Muscle of leg (tissue), 11 donors: Measurements from ENCODE around the gene EGR1. TPM values are rescaled to one million over a fixed set of nuclear protein-coding genes. Genes with fewer than 3 reads are reported as not detected.
A peak's percentile ranks its signal among the peaks of the same experiment; 100 is the strongest.

Source experiments
- DNase-seq: peaks from one replicate; pipeline ENCODE4 v3.0.0; 2013
- H3K27ac ChIP-seq: one replicate; pipeline ENCODE4 v1.5.1; 2013; ENCODE audit warnings: mild to moderate bottlenecking, low read length, control low read depth
- H3K27me3 ChIP-seq: one replicate; pipeline ENCODE4 v1.6.1; 2013; ENCODE audit warnings: low read length; ENCODE audit not compliant: control insufficient read depth, insufficient read depth
- H3K36me3 ChIP-seq: one replicate; pipeline ENCODE4 v1.6.1; 2013; ENCODE audit warnings: low read length; ENCODE audit not compliant: control insufficient read depth, insufficient read depth
- H3K4me1 ChIP-seq: one replicate; pipeline ENCODE4 v1.6.1; 2013; ENCODE audit warnings: low read length; ENCODE audit not compliant: control insufficient read depth, insufficient read depth
- H3K4me3 ChIP-seq: one replicate; pipeline ENCODE4 v1.5.1; 2013; ENCODE audit warnings: low read length, control low read depth
- H3K9me3 ChIP-seq: replicated peaks from 2 replicates; pipeline ENCODE4 v1.6.1; 2013; ENCODE audit warnings: low read depth, low read length; ENCODE audit not compliant: control insufficient read depth
- WGBS: methylation state at CpG from one replicate; pipeline ENCODE4 v1.1.5; 2013; ENCODE audit warnings: missing lambda C conversion rate; ENCODE audit not compliant: insufficient coverage; 5-methylcytosine and 5-hydroxymethylcytosine counted together
- polyA plus RNA-seq, 8 donors: library from polyadenylated mRNA; unstranded; fragments of 120-200 nt; gene quantifications; one replicate each; pipeline versions ENCODE4 v1.2.1 to v1.2.3, GENCODE V29; 2013; ENCODE audit warnings: inconsistent platforms in 1 of 8, low replicate concordance in 1 of 8; ENCODE audit not compliant: insufficient read length in 8 of 8, insufficient read depth in 1 of 8
- total RNA-seq: library from RNA; stranded (reverse); fragments of 120-200 nt; gene quantifications from one replicate; pipeline ENCODE4 v1.2.4, GENCODE V29; 2013

EGR1 gene
- total and polyA plus RNA-seq, 9 donors, result 31.6 to 480 (median 308) TPM

DNA sequence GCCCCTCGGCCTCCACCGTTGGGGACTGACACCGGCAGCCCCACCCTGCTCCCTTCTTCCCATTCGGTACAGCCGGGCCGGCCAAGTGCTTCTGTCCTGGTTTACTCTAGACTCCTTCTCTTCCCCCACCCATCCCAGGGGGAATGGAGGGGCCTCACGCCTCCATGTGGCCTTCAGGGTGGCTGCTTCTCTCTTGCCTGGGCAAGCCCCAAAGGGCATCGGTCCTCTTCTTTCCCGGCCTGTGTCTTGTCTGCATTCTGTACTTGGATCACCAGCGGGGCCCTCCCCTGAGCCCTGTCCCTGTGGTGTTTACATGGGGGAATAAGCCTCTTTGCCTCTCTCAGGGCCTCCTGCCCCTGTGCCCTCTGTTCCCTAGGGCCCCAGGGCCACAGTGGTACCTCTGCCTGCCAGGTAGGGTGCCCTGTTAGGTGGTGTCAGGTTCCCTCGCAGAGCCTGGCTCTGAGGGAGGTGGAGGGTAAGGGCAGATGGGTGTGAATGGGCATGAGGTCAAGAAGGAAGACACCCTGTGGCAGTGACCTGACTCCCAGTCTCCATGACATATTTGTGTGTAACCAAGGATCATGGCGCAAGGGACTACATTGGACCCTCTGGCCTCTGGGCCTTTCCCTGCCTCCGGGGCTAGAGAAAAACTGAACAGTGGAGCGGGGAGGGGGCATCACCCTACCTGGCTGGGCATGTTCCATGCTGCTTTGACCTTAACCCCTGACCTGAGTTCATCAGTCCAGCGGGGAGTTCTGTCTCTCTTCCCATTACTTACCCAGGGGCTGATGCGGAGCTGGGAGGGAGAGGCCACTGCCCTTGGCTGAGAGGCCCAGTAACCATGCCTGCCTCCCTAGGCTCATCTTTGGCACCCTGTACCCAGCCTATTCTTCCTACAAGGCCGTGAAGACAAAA lies 24.9 kb upstream of the EGR1 start:
- DNase-seq, result no peak
- Histone ChIP-seq H3K27ac (no peak overlapping the region), H3K27me3 (no peaks in the 10 kb centered on the region), H3K4me1 (peaks cover 16% of the 10 kb centered on the region), H3K36me3 (peaks cover 7% of the 10 kb centered on the region), H3K9me3 (no peaks in the 10 kb centered on the region), H3K4me3 (no peak overlapping the region)
- 56% methylated on average over 12 of the region's 17 CpGs for WGBS

DNA sequence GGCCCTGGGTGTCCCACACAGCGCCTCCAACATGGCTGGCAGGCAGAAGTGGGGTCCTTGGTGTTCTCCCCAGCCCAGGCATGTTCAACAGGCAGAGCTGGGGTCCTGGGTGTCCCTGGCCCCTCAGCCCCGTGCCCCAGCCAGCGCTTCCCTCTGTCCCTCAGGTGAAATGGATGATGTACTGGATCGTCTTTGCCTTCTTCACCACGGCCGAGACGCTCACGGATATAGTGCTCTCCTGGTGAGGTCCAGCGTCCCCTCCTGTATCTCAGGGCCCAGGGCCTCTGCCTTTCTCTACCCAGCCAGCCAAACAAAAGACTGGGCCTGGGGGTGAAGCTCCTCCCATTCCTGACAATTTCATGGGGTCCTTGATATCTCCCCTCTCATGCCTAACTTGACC lies 24.1 kb upstream of the EGR1 start:
- DNase-seq, result no peak
- Histone ChIP-seq H3K9me3 (no peaks in the 10 kb centered on the region), H3K4me1 (peaks cover 16% of the 10 kb centered on the region), H3K27ac (no peak overlapping the region), H3K27me3 (no peaks in the 10 kb centered on the region), H3K4me3 (no peak overlapping the region), H3K36me3 (no peaks in the 10 kb centered on the region)
- 84% methylated on average over 9 of the region's 9 CpGs for WGBS

DNA sequence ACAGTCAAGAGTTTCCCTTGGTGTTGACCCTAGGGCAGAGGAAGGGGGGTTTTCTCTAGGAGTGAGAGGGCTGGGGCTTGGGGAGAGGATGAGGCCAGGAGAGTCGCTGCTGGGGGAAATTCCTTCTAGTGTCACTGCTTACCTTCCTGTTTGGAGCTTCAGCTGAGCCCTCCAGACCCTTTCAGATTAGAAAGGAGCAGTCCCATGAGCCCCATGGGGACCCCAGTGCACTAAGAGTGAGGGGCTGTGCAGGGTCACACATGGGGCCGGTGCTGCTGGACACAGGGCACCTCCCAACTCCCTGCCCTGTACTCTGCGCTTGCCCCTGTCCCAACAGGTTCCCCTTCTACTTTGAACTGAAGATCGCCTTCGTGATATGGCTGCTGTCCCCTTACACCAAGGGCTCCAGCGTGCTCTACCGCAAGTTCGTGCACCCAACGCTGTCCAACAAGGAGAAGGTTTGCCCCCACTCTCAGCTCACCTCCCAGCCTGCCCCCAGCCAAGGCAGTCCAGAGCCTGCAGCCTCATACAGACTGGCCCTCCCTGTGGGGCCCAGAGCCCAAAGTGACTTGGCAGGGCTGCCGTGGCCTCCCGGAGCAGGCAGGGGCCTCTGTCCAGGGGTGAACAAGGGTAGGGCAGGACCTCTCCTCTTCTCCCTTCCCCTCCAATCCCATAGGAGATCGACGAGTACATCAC lies 21.1 kb upstream of the EGR1 start:
- WGBS, result 86% methylated on average over 8 of the region's 13 CpGs
- Histone ChIP-seq H3K36me3 (no peaks in the 10 kb centered on the region), H3K9me3 (no peaks in the 10 kb centered on the region), H3K27ac (no peak overlapping the region), H3K4me3 (no peak overlapping the region), H3K4me1 (peaks cover 7% of the 10 kb centered on the region), H3K27me3 (no peaks in the 10 kb centered on the region)
- DNase-seq, result no peak

DNA sequence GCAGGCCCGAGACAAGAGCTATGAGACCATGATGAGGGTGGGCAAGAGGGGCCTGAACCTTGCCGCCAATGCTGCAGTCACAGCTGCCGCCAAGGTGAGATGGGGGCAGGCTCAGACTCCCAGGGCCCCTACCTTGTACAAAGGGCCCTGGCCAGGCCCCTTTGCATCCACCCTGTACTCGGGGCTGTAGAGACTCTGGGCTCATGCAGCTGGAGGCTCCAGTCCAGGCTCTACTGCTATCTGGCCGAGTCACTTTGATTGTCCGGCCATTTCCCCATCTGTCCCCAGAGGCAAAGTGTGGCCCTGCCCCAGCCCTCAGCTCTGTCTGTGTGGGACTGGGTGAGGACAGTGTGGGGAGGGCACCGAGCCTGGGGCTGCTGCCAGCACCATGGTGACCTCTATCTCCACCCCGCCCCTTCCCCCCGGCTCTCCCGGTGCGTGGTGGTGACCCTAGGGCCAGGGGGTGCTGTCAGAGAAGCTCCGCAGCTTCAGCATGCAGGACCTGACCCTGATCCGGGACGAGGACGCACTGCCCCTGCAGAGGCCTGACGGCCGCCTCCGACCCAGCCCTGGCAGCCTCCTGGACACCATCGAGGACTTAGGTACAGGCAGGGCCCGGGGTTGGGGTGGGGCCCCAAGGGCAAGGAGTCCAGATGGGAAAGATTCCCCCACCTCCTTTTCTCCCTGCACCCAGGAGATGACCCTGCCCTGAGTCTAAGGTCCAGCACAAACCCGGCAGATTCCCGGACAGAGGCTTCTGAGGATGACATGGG lies 20.3 kb upstream of the EGR1 start:
- 79% methylated on average over 20 of the region's 22 CpGs for WGBS

DNA sequence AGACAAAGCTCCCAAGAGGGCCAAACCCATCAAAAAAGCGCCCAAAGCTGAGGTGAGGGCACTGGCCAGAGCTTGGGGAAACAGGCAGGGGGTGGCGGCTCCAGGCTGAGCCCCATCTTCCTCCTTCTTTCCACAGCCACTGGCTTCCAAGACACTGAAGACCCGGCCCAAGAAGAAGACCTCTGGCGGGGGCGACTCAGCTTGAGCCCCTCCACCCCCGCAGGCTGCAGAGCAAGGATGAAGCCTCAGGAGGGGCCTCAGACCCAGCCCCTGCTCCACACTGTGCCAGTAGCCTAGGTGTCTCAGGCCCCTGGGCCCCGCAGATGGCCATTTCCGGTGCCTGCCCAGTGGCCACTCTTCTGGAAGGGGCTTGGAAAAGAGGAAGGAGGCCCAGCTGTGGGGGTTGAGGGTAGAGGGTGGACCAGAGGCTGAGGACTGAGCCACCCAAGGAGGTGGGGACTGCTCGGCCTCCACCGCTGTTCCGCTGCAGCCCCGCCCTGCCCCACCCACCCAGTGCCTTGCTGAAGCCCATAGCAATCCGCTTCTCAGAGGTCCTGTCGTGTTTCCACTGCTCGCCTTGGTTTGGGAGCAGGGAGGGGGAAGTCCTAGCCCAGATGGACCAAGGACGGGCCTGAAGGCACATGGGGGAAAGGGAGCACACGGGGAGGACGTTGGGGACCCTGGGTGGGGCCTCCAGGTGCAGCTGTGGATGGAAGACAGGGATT lies 19.6 kb upstream of the EGR1 start:
- no peak for DNase-seq
- no peak overlapping the region for H3K4me3 ChIP-seq
- WGBS, result 81% methylated on average over 10 of the region's 18 CpGs
- no peaks in the 10 kb centered on the region for H3K27me3 ChIP-seq
- peaks cover 8% of the 10 kb centered on the region for H3K4me1 ChIP-seq
- no peak overlapping the region for H3K27ac ChIP-seq
- no peaks in the 10 kb centered on the region for H3K9me3 ChIP-seq
- H3K36me3 ChIP-seq, result no peaks in the 10 kb centered on the region

More for the DNA sequence above, 20.3 kb upstream of the EGR1 start:
- Histone ChIP-seq H3K9me3 (no peaks in the 10 kb centered on the region), H3K27me3 (no peaks in the 10 kb centered on the region), H3K4me1 (peaks cover 5% of the 10 kb centered on the region), H3K27ac (no peak overlapping the region), H3K4me3 (no peak overlapping the region), H3K36me3 (no peaks in the 10 kb centered on the region)
- no peak for DNase-seq

DNA sequence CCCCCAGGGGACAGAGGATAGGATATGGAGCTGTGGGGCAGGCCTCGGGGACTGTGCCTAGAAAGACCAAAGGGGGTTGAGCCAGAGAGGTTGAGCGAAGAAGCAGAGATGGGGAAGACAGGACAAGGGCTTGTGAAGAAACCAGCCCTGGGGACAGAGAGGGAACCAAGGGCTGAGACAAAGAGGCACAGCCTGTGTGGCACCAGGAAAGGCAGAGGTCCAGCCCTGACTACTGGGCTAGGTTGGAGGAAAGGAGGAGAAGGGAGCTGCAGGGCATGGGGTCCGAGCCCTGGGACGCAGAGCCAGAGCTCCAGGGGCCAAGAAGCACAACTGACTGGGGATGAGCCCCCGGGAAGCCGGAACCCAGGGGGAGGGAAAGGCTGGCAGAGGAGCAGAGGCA lies 17.2 kb upstream of the EGR1 start:
- Histone ChIP-seq H3K9me3 (no peaks in the 10 kb centered on the region), H3K36me3 (no peaks in the 10 kb centered on the region), H3K4me3 (no peak overlapping the region), H3K27me3 (no peaks in the 10 kb centered on the region), H3K4me1 (peaks cover 8% of the 10 kb centered on the region), H3K27ac (no peak overlapping the region)
- DNase-seq, result no peak
- 88% methylated on average over 6 of the region's 6 CpGs for WGBS

DNA sequence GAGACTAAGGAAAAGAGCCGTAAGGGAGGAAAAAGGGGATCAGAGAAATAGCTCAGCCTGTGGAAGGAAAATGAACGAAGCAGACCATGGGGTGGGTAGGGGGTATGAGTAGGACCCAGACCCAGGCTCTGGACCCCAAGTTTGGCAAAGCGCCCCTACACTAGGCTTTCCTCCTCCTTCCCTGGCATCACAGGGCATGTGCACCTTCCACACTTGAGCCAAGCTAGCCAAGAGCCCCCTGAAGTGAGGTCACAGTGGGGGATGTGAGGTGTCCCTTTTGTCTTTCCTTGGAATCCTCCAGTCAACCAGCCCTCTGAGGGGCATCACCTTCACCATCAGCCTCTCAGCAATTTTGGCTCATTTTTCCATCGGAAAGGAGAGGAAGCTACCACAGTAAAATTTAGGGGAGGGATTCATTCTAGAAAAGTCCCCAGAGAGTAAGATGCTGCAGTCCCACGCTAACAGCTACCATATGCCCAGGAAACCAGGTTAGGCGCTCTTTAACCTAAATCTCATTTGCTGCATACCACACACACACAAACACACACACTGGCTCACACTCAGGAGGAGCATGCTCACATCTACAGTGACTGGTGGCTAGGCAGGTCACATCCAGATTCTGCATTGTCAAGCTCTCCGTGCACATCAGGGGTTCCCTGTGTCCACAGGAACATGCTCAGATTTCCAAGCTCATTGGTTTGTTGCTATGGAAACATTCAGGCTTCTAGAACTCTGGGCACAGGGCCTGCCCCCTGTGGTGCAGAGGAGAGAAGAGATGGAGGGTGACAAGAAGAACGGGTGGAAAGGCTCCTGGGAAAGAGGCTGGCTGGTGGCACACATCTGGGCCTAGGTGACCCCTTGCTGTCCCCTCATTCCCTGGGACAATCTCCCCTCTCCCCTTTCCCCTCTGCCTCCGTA lies 16.5 kb upstream of the EGR1 start:
- Histone ChIP-seq H3K9me3 (no peaks in the 10 kb centered on the region), H3K4me3 (no peak overlapping the region), H3K4me1 (peaks cover 8% of the 10 kb centered on the region), H3K27me3 (no peaks in the 10 kb centered on the region), H3K27ac (no peak overlapping the region), H3K36me3 (no peaks in the 10 kb centered on the region)
- 75% methylated on average over 1 of the region's 9 CpGs for WGBS
- DNase-seq, result no peak

DNA sequence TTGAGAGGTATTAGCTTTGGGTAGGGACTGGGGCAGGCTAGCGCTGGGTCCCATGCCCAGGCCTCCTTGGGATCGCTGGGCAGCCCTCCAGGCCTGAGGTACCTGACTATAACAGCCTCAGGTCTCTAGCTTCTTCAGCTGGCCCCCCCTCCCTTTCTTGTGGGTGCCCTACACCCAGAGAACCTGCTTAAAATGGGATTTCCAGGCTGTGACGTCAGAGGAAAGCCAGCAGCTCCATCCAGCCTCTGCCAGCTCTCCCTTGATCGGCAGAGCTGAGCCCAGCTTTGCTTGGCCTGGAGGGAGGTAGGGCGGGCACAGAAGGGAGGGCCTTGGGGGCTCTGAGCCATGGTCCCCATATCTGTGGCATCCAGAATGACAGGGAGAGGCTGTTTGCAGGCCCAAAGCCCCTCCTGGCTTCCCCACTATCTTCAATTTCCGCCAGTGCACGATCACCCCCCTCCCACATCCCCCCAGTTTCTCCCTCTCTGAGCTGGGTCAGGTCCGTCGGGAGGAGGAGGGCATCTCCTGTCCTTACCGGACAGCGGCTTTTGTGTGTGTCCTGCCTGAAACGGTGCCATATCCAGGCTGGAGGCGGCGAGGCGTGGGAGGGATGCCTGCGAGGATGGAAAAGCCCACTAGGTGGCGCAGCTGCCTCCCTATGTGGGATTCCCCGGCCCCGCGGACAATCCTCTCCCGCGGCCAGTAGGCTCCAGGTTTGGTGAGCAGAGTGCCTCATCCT lies 15.6 kb upstream of the EGR1 start:
- Histone ChIP-seq H3K4me1 (peaks cover 8% of the 10 kb centered on the region), H3K27me3 (no peaks in the 10 kb centered on the region), H3K9me3 (no peaks in the 10 kb centered on the region), H3K36me3 (no peaks in the 10 kb centered on the region), H3K27ac (no peak overlapping the region), H3K4me3 (no peak overlapping the region)
- WGBS, result 5% methylated on average over 17 of the region's 22 CpGs
- peak; percentile 89 for DNase-seq
